Adrenal gland (tissue), 5 donors: ENCODE measurements around the gene PTPN5.

Experiments used
- POLR2A ChIP-seq, 2 donors: fragments of 450-650 bp; IDR thresholded peaks; one replicate each; pipeline ENCODE4 v1.6.1; 2017; ENCODE audit warnings: antibody characterized with exemption in 2 of 2, mild to moderate bottlenecking in 2 of 2, moderate library complexity in 1 of 2
- TF ChIP-seq, protein P1 (sequence below), 6 experiments: fragments of 450-650 bp in 4 of 6; fragments of 200-600 bp in 2 of 6; sonication (generic) in 1 of 6; IDR thresholded peaks; 1 replicate in 5 of 6; 2 replicates in 1 of 6; pipeline versions ENCODE4 v1.5.1 to v1.8.0; 2016 to 2021; ENCODE audit warnings: antibody characterized with exemption in 6 of 6, mild to moderate bottlenecking in 2 of 6, moderate library complexity in 1 of 6
- donor health status: DM: no; HTN: no; CAD: no.

DNA sequence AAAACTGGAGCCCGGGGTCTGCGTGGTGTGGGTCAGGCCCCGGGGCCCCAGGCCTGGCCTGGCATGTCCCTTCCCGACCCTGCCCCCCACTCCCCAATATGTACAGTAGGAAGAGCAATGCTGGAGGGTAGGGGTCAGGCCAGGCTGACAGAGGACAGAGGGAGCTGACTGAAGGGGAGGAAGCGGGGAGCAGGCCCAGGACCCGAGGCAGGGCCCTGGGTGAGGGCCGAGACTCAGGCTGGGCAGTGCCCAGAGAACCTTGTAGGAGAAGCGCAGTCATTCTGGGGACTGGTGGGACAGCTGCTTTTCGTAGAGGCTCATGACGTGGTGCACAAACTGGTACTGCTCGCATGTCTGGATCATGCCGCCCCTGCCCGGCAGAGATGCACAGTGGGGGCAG lies 62.9 kb downstream of the PTPN5 start:
- TF ChIP-seq, protein P1, sequence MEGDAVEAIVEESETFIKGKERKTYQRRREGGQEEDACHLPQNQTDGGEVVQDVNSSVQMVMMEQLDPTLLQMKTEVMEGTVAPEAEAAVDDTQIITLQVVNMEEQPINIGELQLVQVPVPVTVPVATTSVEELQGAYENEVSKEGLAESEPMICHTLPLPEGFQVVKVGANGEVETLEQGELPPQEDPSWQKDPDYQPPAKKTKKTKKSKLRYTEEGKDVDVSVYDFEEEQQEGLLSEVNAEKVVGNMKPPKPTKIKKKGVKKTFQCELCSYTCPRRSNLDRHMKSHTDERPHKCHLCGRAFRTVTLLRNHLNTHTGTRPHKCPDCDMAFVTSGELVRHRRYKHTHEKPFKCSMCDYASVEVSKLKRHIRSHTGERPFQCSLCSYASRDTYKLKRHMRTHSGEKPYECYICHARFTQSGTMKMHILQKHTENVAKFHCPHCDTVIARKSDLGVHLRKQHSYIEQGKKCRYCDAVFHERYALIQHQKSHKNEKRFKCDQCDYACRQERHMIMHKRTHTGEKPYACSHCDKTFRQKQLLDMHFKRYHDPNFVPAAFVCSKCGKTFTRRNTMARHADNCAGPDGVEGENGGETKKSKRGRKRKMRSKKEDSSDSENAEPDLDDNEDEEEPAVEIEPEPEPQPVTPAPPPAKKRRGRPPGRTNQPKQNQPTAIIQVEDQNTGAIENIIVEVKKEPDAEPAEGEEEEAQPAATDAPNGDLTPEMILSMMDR (IDR thresholded peaks at IDR 0.05), result no peak
- no peak for TF ChIP-seq POLR2A (IDR thresholded peaks at IDR 0.05)
